DLD1 (cell line): ENCODE data around the gene CIAO3.

Experiments
- in situ Hi-C: cut with HindIII; loops from 2 replicates; pipeline ENCODE4 v1.10.0; 2017; ENCODE audit warnings: low sequenced_read_pairs

Gene CIAO3

DNA sequence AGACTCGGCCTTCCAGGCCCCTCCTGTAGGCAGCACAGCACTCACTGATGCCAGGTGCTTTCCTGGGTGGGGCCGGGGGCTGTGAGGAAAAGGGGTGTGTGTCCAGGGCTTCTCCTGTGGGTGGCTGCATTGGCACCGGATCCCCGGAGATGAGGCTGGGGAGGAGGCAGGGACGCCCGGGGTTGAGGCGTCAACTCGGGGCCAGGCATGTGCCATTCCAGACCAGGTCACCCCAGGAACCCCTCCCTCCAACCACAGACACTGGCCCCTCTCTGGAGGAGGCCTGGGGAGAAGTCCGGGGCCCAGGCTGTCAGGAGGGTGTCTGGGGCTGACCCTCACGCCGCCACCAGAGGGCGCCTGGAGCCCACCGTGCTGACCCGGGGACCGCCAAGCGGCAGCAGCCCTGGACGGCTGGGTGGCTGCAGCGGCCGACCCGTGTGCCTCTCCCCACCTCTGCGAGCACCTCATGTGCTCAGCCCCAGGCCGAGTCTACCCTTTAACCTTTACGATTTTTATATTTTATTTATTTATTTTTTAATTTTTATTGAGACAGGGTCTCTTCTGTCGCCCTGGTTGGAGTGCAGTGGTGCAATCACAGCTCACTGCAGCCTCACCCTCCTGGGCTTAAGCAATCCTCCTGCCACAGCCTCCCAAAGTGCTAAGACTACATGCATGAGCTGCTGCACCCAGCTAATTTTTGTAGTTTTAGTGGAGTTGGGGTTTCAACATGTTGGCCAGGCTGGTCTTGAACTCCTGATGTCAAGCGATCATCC lies 29.1 kb downstream of the CIAO3 start:
- in situ Hi-C loops, result no loop called here

GRCh38 chr16:711084-711483 lies 29.7 kb downstream of the CIAO3 start:
- in situ Hi-C loops, result no loop called here

DNA sequence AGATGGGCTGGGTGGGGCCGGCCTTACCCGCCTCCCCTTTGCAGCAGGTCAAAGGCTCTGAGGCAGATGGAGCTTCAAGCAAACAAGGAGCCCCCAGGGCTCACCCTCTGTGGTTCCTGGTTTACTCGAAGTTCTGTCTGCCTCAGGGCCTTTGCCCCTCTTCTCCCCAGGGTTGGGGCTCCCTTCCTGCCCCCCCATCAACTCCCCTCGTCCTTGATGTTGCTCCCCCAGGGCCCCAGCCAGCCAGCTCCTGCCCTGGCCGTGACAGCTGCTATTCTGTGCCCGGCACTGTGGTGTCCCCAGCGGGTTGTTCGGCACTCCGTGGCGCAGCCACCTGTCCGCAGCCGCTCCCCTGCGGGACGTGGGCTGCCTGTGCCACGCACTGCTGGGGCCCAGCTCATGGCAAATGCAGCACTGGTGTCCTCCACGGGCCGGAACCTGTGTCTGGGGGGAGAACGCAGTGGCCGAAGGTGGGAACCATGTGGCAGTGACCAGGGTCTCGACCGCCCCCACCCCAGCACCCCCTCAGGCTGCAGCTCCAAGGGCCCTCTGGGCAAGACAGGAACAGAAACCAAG lies 30.2 kb downstream of the CIAO3 start:
- in situ Hi-C loops, result no loop called here

DNA sequence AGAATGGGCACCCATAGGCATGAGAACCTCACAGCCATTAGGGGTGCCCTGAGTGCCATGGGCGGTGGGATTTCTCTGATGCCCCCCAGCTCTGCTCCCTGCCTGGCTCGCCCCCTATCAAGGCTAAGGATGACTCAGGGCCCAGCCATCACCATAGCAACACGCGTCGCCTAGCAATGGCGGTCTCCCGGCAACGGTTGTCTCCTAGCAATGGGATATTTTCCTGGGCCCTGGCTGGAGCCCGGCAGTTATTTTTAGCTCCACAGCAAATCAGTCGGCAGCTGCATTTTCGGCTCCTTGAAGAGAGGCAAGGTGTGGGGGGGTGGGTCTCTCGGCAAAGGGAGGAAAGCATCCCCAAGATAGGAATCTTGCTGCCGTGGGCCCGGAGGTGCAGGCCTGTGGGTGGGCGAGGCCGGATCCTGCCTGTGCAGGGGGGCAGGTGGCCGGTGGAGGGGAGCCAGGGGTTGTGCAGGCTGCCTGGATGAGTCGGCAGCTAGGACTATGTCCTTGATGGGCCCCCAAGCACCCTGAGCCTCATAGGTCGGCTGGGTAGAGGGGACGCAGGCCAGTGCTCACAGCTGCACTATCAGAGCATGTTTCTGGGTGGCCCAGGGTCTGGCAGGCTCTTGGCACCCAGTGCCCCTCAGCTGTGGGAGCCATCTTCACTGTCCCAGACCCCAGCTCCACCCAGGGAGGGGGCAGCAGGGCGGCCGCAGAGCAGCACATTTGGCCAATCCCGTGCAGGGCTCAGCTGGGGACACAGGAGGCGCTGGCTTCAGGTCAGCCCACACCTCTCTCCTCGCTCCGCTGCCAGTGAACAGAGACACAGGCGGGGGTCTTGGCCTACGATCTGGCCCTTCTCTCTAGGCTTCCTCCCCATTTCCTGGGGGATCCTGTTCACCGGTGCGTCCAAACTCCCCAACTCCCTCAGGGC lies 31.0 kb downstream of the CIAO3 start:
- in situ Hi-C loops, result no loop called here

DNA sequence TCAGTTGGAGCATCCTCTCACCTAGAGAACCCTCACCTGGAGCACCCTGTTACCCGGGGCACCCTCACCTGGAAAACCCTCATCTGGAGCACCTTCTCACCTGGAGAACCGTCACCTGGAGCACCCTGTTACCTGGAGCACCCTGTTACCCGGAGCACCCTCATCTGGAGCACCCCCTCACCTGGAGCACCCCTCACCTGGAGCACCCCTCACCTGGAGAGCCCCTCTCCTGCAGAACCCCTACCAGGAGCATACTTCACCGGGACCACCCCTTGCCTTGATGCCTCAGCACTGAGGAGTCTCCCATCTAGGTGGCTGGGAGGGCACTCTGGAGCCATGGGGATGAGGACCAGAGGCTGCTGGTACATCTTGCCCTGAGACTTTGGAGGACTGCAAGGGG lies 31.8 kb downstream of the CIAO3 start:
- in situ Hi-C loops, result no loop called here

GRCh38 chr16:708019-708418 lies 32.8 kb downstream of the CIAO3 start:
- in situ Hi-C loops, result no loop called here

DNA sequence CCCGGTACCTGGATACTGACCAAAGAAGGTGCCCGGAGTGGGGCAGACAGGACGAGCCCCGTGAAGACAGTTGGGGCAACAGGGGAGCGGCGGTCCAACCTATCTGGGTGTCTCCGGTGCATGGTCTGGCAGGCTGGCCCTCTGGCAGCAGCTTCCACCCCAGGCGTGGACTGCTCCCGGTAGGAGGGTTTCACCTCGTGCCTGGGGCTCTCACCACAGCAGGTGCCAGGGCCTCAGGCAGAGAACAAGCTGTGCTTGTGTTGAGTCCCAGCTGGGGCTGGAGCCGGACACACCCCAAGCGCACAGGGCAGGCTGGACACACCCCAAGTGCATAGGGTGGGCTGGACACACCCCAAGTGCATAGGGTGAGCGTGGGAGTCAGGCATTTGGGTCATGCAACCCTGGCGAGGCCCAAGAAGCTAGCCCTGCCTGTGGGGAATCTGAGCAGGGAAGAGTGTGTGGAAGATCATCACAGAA lies 33.7 kb downstream of the CIAO3 start:
- in situ Hi-C loops, result no loop called here

- in situ Hi-C loops, result no loop called here
Observed at GRCh38 chr16:706189-707061, 34.4 kb downstream of the CIAO3 start.

DNA sequence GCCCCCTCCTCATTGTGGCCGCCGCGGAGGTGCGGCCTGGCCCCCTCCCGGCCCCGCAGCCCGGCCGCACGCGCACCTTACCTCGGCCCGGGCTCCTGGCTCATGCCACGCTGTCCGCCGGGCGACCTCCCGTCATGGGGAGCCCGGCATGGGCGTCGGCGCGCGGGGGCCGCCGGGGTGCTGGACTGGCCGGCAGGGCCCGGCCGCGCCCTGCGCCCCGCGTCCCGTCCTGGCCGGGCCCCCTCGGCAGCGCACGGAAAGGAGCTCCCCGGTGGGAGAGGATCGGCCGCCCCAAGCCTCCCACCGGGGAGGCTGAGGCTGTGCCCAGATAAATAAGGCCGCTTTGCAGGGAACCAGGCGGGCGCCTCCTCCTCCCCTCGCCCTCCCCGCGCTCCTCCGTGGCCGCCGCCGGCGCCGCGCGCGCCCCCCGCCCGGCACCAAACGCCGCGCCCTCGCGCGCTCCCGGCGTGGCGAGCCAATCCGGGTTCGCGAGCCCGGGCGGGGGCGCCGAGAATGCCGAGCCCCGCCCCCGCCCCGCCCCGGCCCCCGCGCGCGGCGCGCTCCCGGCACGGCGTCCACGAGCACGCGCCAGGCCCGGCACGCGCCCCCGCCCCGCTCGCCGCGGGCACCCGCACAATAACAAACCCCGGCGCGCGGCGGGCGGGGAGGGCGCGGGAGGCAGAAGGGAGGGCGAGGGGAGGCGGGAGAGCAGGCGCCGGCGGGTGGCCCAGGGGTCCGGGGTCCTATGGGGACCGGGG lies 35.2 kb downstream of the CIAO3 start, which contains the start of gene FBXL16:
Gene FBXL16, minus strand, starts transcription at position 371 of the 758 bp plus-strand sequence. CDS start 8,396 bp downstream, outside the sequence.
- in situ Hi-C loops, result no loop called here

- in situ Hi-C loops, result no loop called here
Observed at GRCh38 chr16:704552-705380, 36.0 kb downstream of the CIAO3 start.

DNA sequence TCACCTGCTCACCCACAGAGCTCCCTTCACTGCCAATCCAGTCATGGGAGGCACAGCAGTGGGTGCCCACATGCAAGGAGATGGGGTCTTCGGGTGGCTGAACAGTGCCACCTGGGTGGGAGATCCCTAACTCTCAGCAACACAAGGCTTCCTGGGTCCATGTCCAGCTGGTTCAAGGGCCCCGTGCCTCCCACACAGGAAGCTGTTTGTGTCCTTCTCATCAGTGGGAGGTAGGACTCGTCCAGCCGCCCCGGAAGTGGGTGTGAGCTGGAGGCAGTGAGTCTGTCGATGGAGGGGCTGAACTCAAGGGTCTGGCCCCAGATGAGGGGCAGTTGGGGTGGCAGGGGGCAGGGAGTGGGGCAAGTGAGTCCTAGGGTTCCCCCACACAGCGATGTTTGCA lies 36.8 kb downstream of the CIAO3 start:
- in situ Hi-C loops, result no loop called here

DNA sequence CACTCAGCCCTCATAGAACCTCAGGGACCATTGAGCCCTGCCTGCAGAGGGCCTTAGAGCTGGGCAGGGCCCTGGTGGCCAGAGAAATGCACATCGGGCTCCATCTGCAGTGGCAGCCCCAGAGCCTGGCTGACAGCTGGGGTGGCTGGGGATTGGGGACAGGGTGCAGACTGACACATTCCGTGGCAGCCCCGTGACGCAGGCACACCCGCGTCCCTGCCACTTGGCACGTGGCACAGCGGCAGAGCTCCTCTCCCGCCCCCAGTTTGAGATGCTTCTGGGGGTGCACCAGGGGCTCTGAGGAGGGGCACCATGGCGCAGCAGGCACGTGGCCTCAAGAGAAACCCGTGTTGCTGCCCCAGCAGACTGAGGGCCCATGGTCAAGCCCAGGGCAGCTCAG lies 37.4 kb downstream of the CIAO3 start:
- in situ Hi-C loops, result no loop called here

GRCh38 chr16:702341-702740 lies 38.5 kb downstream of the CIAO3 start:
- in situ Hi-C loops, result no loop called here

GRCh38 chr16:700684-701584 lies 39.9 kb downstream of the CIAO3 start:
- in situ Hi-C loops, result no loop called here

GRCh38 chr16:698911-699671 lies 41.7 kb downstream of the CIAO3 start:
- in situ Hi-C loops, result no loop called here

- in situ Hi-C loops, result no loop called here
Observed at GRCh38 chr16:695355-696089, 45.3 kb downstream of the CIAO3 start.
